ENCODE measurements around the gene PLA2G6. TPM values are rescaled to one million over a fixed set of nuclear protein-coding genes. Genes with fewer than 3 reads are reported as not detected.

PLA2G6 gene
- total RNA-seq, 1 donor = 10.8 TPM

- TF ChIP-seq CTCF (IDR thresholded peaks at IDR 0.05; ENCODE audit: insufficient read depth, low read depth, low read length) = no peak
- no peak for DNase-seq (ENCODE audit: low read depth)
- H3K4me3 ChIP-seq (ENCODE audit: low read depth, low read length) = no peak overlapping the region
Observed at GRCh38 chr22:38226853-38227649, 45.4 kb upstream of the PLA2G6 start.

DNA sequence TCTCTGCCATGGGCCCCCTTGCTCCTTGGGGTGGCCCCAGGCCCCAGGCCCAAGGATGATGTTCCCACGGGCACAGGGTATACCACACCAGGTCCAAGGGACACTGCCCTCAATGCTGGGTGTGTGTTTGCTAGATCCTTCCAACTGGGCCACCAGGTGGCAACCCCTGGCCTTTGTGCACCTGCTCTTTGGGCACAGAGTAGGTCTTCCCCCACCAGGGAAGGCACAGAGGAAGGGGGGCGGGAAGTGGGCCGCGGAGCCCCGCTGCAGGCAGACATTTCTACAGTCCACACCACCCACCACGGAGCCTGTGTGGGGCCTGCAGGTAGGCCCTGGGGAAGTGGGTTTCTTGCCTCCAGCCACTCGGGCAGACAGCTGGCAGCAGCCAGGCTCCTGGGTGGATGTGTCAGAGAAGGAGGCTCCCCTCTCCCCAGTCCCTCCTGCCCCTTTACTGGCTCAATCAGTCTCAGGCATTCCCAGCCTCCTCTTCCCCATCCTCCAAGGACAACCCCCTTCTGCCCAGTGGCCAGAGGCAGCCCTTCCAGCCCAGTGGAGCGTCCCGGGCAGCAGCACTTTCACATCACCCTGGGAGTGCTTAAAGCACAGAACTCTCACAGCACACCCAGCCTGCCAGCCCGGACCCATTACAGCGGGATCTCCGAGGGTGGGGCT is 41.8 kb upstream of the PLA2G6 start:
- DNase-seq (ENCODE audit: low read depth) = no peak
- TF ChIP-seq CTCF (IDR thresholded peaks at IDR 0.05; ENCODE audit: insufficient read depth, low read depth, low read length) = no peak
- H3K4me3 ChIP-seq (ENCODE audit: low read depth, low read length) = no peak overlapping the region

- no peak for DNase-seq (ENCODE audit: low read depth)
- H3K4me3 ChIP-seq (ENCODE audit: low read depth, low read length) = no peak overlapping the region
- no peak for TF ChIP-seq CTCF (IDR thresholded peaks at IDR 0.05; ENCODE audit: insufficient read depth, low read depth, low read length)
Observed at GRCh38 chr22:38222797-38223119, 41.1 kb upstream of the PLA2G6 start.

- DNase-seq (ENCODE audit: low read depth) = no peak
- TF ChIP-seq CTCF (IDR thresholded peaks at IDR 0.05; ENCODE audit: insufficient read depth, low read depth, low read length) = no peak
Observed at GRCh38 chr22:38221908-38222796, 40.5 kb upstream of the PLA2G6 start.

GRCh38 chr22:38221407-38221806 is 39.8 kb upstream of the PLA2G6 start:
- no peak for DNase-seq (ENCODE audit: low read depth)
- TF ChIP-seq CTCF (IDR thresholded peaks at IDR 0.05; ENCODE audit: insufficient read depth, low read depth, low read length) = no peak
- H3K4me3 ChIP-seq (ENCODE audit: low read depth, low read length) = no peak overlapping the region

More at GRCh38 chr22:38221908-38222796, 40.5 kb upstream of the PLA2G6 start:
- H3K4me3 ChIP-seq (ENCODE audit: low read depth, low read length) = no peak overlapping the region

GRCh38 chr22:38220653-38221386 is 39.2 kb upstream of the PLA2G6 start:
- TF ChIP-seq CTCF (IDR thresholded peaks at IDR 0.05; ENCODE audit: insufficient read depth, low read depth, low read length) = no peak
- H3K4me3 ChIP-seq (ENCODE audit: low read depth, low read length) = no peak overlapping the region
- DNase-seq (ENCODE audit: low read depth) = no peak

Measured in fibroblast of villous mesenchyme (primary cell).